Stimulated activated CD8-positive, alpha-beta memory T cell treated with anti-CD3 and anti-CD28 coated beads, Interleukin-12 subunit alpha, Interleukin-12 subunit beta, amount 100 ng/mL, for 24 hours (primary cell): ENCODE data around the gene ABCA9.
"Not testable (repeated sequence)": the region's sequence is repeated elsewhere in the genome, so short reads cannot be mapped to it uniquely, and the experiment has no call there.

ENCODE experiments used
- DNase-seq: peaks from one replicate; pipeline ENCODE4 v3.0.0-alpha.2; 2020; ENCODE audit errors: extremely low read depth

Gene ABCA9

GRCh38 chr17:69043098-69043734 lies 17.5 kb downstream of the ABCA9 start:
- DNase-seq = no peak

DNA sequence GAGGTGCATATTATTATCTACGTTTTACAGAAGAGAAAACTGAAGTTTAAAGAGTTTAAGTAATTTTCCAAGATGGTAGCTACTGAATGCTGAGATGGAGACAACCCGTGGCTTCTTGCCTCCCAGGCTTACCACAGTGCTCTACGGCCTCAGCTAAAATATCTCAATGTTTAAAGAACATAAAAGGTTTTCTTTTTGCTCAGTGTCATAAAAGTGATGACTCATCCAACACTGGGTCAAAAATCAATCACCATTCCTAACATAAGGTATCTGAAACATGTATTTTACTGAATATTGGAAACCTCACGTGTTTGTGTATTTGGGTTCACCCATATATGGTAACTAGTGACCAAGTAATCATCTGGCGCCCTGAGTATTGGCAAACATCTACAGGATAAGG lies 18.4 kb downstream of the ABCA9 start:
- DNase-seq = no peak

DNA sequence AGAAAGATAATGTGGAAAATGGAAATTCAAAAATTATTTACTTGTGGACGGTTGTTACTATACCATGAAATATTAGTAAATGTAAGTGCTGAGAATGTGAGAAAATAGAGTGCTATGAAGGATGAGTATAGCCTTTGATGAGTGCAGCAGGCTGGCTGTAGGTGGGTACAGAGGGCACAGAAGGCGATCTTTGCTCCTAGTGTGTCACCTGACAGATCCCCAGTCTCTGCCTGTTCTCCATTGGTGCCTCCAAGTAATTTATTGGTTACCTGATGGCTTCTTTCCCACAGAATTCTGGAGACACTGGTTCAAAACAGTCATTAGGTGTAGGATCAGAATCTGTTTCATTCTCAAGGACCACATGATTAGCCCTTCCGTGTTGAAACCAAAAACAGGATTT lies 28.9 kb downstream of the ABCA9 start:
- no peak for DNase-seq

- DNase-seq = no peak
Measured at GRCh38 chr17:69030169-69030568, 30.6 kb downstream of the ABCA9 start.

DNA sequence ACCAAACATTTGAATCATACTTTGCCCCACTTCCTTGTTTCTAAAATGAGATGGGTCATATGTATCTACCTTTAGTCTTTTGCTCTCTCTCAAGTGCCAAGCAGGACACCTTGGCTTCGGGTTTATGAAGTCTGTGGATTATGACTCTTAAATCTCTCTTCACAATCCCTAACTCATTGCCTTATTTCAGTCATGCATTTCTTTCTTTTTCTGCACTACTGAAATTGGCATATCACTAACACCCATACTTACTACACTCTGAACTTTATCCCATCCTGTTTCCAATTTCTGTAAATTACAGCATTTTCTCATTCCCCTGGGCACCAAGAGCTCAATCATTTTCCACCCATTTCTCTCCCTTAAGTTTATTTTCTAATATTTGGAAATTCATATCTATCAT lies 42.0 kb downstream of the ABCA9 start:
- no peak for DNase-seq

DNA sequence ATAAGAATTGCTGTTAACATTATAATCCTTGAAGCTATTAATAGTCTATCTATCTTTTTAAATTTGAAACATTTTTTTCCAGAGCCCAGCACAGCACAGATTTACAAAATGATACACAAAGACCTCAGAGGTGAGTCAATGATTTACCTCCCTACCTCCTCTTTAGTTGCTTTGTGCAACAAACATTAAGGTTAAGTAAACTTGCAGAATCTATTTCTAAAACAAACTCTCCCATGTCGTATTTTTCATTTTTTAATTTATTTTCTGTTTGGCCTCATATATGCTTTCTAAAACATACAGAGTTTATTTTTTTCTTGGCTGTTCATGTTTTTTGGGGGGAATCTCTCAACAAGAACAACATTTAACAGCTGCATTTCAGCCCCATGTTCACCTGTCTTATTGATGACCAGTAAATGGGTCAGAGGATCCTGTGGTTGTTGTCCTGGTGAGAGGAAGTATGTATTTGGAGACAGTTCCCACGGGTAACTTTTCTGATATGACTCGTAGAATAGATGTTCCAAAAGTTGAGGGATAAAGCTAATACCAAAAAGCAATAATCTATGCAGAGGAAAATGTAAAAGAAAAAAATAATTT lies 42.6 kb downstream of the ABCA9 start:
- DNase-seq = no peak

DNA sequence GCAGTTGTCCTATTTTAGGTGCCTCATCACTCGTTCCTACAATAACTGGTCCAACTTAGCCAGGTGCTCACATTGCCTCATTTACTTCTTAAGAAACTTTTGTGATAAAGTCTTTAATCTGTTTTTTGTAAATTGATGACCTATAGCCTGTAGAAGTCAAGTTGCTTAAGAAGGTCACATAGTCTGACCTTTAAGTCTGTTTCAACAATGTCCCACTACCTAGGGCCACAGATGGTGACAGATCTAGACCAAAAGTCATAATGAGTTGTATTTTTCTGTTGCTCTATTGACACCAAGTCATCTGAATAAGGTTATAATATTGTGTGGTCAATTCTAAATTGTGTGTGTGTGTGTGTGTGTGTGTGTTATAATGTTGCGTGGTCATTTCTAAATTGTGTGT lies 45.1 kb downstream of the ABCA9 start:
- DNase-seq = no peak

DNA sequence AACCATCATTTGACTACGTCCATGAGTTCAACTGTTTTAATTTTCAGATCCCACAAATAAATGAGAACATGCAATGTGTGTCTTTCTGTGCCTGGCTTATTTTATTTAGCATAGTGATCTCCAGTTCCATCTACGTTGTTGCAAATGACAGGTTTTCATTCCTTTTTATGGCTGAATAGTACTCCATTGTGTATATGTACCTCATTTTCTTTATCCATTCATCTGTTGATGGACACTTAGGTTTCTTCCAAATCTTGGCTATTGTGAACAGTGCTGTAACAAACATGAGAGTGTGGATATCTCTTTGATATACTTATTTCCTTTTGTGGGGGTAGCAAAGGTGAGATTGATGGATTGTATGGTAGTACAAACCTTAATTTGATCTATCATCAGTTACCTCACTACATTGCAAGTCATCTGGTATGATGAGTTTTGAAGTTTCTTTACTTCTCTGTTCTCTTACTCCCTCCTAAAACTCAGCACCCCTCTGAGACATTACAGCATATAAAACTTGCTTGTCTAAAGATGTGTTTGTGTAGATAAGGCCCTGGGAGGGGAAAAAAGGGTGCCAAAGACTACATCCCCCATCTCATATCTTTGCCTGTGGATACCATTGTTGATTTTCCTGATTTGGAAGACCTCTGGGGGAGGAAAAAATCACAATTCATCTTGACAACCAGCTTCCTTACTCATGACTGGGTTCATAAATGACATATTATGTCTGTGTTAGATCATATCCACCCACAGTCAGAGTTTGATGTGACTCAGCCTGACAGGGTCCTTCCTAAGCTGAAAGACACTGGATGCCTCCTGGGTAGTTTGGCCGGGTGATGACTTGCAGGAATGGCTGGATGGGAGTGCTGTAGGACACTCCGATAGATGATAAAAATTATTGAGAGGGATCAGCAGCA lies 47.6 kb downstream of the ABCA9 start:
- no peak for DNase-seq

GRCh38 chr17:69009930-69010329 lies 50.8 kb downstream of the ABCA9 start:
- DNase-seq = no peak

DNA sequence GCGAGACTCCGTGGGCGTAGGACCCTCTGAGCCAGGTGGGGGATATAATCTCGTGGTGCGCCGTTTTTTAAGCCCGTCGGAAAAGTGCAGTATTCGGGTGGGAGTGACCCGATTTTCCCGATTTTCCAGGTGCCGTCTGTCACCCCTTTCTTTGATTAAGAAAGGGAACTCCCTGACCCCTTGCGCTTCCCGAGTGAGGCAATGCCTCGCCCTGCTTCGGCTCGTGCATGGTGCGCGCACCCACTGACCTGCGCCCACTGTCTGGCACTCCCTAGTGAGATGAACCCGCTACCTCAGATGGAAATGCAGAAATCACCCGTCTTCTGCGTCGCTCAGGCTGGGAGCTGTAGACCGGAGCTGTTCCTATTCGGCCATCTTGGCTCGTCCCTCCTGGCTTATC lies 56.0 kb downstream of the ABCA9 start:
- DNase-seq = not testable (repeated sequence)

DNA sequence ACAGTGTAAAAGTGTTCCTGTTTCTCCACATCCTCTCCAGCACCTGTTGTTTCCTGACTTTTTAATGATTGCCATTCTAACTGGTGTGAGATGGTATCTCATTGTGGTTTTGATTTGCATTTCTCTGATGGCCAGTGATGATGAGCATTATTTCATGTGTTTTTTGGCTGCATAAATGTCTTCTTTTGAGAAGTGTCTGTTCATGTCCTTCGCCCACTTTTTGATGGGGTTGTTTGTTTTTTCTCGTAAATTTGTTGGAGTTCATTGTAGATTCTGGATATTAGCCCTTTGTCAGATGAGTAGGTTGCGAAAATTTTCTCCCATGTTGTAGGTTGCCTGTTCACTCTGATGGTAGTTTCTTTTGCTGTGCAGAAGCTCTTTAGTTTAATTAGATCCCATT lies 61.0 kb downstream of the ABCA9 start:
- DNase-seq = not testable (repeated sequence)

- no peak for DNase-seq
Measured at GRCh38 chr17:68993112-68993511, 67.6 kb downstream of the ABCA9 start.

- no peak for DNase-seq
Measured at GRCh38 chr17:68987966-68988365, 72.8 kb downstream of the ABCA9 start.

GRCh38 chr17:68981288-68981687 lies 79.4 kb downstream of the ABCA9 start:
- no peak for DNase-seq

- no peak for DNase-seq
Measured at GRCh38 chr17:68973098-68973846, 87.5 kb downstream of the ABCA9 start.

DNA sequence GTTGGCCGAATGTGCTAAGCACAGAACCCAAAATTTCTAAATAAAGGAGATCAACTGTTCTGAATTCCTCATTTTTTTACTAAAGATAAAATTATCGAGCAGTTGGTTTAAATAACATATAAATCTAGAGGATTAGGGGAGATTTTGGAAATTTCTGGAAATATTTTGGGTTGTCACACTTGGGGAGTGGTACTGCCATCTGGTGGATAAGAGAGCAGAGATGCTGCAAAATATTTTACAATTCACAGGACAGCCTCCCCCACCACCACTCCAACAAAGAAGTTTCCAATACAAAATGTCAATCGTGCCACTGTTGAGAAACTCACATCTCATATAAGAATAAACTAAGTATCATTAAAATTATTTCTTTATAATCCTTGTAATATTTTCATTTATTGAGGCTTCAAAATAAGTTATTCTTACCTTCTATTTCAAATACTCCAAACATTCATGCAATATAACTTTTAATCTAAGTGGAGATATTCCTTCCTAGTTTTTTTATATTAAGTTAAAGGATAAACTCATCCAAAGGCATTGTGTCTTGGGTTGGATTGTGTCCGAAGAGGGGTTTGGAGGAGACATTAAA lies 88.5 kb downstream of the ABCA9 start:
- DNase-seq = no peak

GRCh38 chr17:68969101-68969500 lies 91.6 kb downstream of the ABCA9 start:
- DNase-seq = no peak

GRCh38 chr17:68963958-68964357 lies 96.8 kb downstream of the ABCA9 start:
- DNase-seq = no peak

DNA sequence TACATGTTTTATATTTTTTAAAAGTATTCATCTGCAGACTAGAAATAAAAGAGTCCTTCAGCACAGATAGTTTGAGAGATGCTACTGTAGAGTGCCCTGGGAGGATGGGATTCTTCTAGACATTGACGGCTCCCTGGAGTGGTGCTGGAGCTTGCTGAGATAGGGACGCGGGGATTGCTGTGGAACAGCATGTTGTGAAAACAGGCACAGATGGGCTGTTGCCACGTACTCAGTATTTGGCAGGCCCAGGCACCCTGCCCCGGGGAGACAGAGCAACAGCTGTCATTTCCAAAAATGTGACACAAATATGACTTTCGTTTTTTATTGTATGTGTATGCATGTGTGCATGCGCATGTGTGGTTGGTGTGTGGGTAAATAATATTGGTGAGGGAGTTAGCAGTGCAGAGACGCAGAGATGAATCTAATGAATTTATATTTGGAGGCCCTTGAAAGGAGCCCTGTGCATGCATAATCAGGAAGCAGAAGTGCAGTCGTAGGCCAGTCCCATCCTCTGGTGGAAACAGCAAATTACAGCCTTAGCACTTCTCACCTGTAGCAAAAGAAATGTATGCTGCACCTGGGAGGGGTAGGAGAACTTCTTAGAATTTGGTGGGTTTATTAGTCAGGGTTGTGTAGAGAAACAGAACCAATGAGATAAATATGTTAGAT lies 99.4 kb downstream of the ABCA9 start:
- DNase-seq = no peak

DNA sequence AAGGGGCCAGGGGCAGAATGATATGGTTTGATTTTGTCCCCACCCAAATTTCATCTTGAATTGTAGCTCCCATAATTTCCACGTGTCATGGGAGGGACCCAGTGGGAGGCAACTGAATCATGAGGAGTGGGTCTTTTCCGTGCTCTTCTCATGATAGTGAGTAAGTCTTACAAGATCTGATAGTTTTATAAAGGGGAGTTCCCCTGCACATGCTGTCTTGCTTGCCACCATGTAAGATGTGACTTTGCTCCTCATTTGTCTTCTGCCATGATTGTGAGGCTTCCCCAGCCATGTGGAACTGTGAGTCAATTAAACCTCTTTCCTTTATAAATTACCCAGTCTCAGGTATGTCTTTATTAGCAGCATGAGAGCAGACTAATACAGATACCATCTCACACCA lies 101.6 kb downstream of the ABCA9 start:
- DNase-seq = not testable (repeated sequence)

DNA sequence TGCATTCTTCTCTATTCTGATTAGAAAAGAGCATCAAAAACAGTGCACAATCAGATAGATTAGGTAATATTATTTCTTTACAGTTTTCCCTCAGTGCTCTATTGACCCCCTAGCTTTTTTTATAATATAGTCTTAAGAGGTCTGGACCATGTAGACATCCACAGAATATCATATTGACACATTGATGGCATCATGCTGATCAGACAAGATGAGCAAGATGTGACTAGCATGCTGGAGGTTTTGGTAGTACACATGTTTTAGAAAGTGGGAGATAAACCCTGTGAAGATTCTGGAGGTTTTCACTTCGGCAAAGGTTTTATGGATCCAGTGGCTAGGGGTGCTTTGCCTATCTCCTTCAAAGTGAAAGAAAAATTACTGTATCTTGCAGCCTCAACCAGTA lies 102.8 kb downstream of the ABCA9 start:
- DNase-seq = no peak
